IMR-90 (cell line): ENCODE data around the gene OR6X1.

ENCODE experiments used
- BHLHE40 ChIP-seq: fragments of 150-350 bp; IDR thresholded peaks from 2 replicates; pipeline ENCODE4 v1.6.1; 2016; ENCODE audit warnings: mild to moderate bottlenecking, low read depth, low read length
- CEBPB ChIP-seq: IDR thresholded peaks from 2 replicates; pipeline ENCODE4 v1.6.1; 2012; ENCODE audit warnings: low read depth, low read length, improper control_type of control experiment
- CTCF ChIP-seq: conservative IDR thresholded peaks from 2 replicates; pipeline ENCODE4 v1.5.1; 2012; ENCODE audit warnings: mild to moderate bottlenecking, low read depth, low read length, improper control_type of control experiment
- ELK1 ChIP-seq: fragments of 150-350 bp; IDR thresholded peaks from 2 replicates; pipeline ENCODE4 v1.6.1; 2016; ENCODE audit warnings: low read depth, mild to moderate bottlenecking, low read length, moderate library complexity, borderline replicate concordance
- FOS ChIP-seq: fragments of 150-350 bp; IDR thresholded peaks from 2 replicates; pipeline ENCODE4 v1.6.1; 2016; ENCODE audit warnings: low read depth, low read length
- MAFK ChIP-seq: IDR thresholded peaks from 2 replicates; pipeline ENCODE4 v1.6.1; 2012; ENCODE audit warnings: low read depth, low read length, improper control_type of control experiment
- MAZ ChIP-seq: IDR thresholded peaks from 2 replicates; pipeline ENCODE4 v1.6.1; 2012; ENCODE audit warnings: low read depth, mild to moderate bottlenecking, low read length, improper control_type of control experiment, moderate library complexity, borderline replicate concordance
- MXI1 ChIP-seq: IDR thresholded peaks from 2 replicates; pipeline ENCODE4 v1.6.1; 2012; ENCODE audit warnings: low read depth, mild to moderate bottlenecking, low read length, moderate library complexity, borderline replicate concordance
- POLR2A ChIP-seq: IDR thresholded peaks from 2 replicates; pipeline ENCODE4 v1.6.1; 2012; ENCODE audit warnings: mild to moderate bottlenecking, low read depth, low read length
- RAD21 ChIP-seq: IDR thresholded peaks from 2 replicates; pipeline ENCODE4 v1.6.1; 2012; ENCODE audit warnings: low read length, improper control_type of control experiment
- RCOR1 ChIP-seq: IDR thresholded peaks from 2 replicates; pipeline ENCODE4 v1.6.1; 2012; ENCODE audit warnings: mild to moderate bottlenecking, low read length, improper control_type of control experiment; ENCODE audit not compliant: insufficient replicate concordance
- RFX5 ChIP-seq: IDR thresholded peaks from 2 replicates; pipeline ENCODE4 v1.8.0; 2012; ENCODE audit warnings: low read depth, mild to moderate bottlenecking, low read length, moderate library complexity
- SMC3 ChIP-seq: fragments of 150-350 bp; IDR thresholded peaks from 2 replicates; pipeline ENCODE4 v1.6.1; 2016; ENCODE audit warnings: low read depth, mild to moderate bottlenecking, antibody characterized with exemption, low read length, moderate library complexity
- USF2 ChIP-seq: fragments of 150-350 bp; IDR thresholded peaks from 2 replicates; pipeline ENCODE4 v1.6.1; 2017; ENCODE audit warnings: mild to moderate bottlenecking, antibody characterized with exemption, low read length, low read depth

- no peak for TF ChIP-seq CTCF
- TF ChIP-seq RFX5: no peak
- no peak for TF ChIP-seq CEBPB
- no peak for TF ChIP-seq MAFK
- no peak for TF ChIP-seq POLR2A
- no peak for TF ChIP-seq MAZ
- no peak for TF ChIP-seq USF2
- no peak for TF ChIP-seq FOS
- TF ChIP-seq MXI1: no peak
- TF ChIP-seq BHLHE40: no peak
- no peak for TF ChIP-seq RCOR1
- TF ChIP-seq SMC3: no peak
- TF ChIP-seq RAD21: no peak
- no peak for TF ChIP-seq ELK1
These were observed 13.5 kb downstream of the OR6X1 start for GRCh38 chr11:123740787-123741158.
